Measurements from ENCODE around the gene NFATC1.

Gene NFATC1

DNA sequence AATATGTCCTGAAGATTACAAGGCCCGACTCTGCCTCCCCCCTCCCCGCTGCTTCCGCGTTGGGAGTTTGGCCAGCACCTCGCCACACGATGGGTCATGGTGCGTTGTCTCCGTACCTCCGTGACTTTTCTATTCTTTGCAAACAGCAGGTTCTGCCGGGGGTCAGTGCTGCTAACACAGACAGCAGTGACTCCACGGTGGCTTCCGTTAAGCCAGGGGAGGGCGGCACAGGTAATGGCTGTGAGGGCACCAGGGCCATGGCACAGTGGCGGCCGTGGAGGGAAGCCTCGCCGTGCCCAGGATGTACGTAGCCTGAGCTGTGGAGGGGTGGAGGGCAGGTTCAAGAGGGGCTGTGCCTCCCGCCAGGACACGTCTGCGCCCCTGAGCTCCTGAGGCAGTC is 115.5 kb downstream of the NFATC1 start:
- DNase-seq: no peak

GRCh38 chr18:79511671-79512301 is 116.1 kb downstream of the NFATC1 start:
- DNase-seq: no peak

- no peak for DNase-seq
Measured at GRCh38 chr18:79512461-79513380, 117.0 kb downstream of the NFATC1 start.

DNA sequence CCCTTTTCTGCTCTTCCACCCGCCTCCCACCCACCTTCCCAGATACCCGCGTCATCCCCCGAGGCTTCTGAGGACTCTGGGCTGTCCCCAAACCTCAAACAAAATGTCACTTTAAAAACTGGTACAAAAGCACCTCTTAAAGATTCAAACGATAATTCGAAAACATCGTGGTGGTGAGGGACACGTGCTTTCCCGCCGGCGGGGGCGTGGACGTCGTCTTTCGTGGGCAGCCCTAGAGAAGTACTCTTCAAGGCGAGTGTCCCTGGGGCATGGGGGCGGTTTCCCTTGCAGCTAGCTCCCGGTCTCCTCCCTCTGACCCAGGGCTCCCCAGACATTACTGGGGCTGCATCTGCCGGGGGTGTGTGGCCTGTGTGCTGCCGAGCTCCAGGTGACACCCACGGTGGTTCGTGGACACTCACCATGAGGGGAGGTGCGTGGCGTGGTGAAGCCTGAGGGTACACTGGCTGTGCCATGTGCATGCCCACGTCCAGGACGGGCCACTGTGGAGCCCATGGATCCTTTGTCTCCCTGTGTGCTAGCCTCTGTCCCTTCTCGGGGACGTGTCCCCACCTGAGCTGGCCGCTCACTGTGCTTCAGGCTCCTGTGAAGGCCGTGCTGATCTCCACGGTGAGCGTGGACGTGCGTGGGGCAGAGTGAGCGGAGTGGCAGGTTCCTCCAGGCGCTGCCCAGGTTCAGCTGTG is 117.8 kb downstream of the NFATC1 start:
- no peak for DNase-seq

- DNase-seq: no peak
Measured at GRCh38 chr18:79515331-79515730, 119.6 kb downstream of the NFATC1 start.

- no peak for DNase-seq
Measured at GRCh38 chr18:79515944-79516351, 120.2 kb downstream of the NFATC1 start.

DNA sequence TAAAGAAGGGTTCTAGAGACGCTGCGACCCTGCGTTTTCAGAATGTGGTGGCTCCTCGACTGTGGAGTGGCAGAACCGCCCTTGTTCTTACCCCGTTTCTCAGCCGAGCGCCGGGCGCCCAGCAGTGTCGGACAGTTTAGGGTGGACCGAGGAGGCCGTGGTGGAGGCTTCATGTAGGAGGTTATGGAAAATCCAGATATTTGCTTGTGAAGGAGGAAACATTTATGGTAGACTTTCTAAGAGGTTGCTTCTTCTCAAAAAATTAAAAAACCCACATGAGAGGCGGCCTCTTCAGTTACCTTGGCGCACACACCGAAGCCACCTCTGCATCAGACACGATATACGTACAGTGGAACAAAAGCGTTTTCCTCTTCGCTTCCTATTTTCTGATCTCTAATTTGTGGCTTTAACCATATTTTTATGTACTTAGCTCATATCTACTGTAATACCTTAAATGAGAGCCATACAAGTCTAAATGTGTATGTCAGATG is 120.8 kb downstream of the NFATC1 start:
- no peak for DNase-seq

GRCh38 chr18:79517341-79517740 is 121.6 kb downstream of the NFATC1 start:
- DNase-seq: no peak

- DNase-seq: no peak
Measured at GRCh38 chr18:79518028-79518682, 122.4 kb downstream of the NFATC1 start.

GRCh38 chr18:79518683-79519128 is 123.0 kb downstream of the NFATC1 start:
- no peak for DNase-seq

- no peak for DNase-seq
Measured at GRCh38 chr18:79519751-79520477, 124.2 kb downstream of the NFATC1 start.

GRCh38 chr18:79520478-79521390 is 125.0 kb downstream of the NFATC1 start:
- no peak for DNase-seq

- no peak for DNase-seq
Measured at GRCh38 chr18:79521416-79522205, 125.9 kb downstream of the NFATC1 start.

GRCh38 chr18:79522451-79523205 is 126.9 kb downstream of the NFATC1 start:
- no peak for DNase-seq

DNA sequence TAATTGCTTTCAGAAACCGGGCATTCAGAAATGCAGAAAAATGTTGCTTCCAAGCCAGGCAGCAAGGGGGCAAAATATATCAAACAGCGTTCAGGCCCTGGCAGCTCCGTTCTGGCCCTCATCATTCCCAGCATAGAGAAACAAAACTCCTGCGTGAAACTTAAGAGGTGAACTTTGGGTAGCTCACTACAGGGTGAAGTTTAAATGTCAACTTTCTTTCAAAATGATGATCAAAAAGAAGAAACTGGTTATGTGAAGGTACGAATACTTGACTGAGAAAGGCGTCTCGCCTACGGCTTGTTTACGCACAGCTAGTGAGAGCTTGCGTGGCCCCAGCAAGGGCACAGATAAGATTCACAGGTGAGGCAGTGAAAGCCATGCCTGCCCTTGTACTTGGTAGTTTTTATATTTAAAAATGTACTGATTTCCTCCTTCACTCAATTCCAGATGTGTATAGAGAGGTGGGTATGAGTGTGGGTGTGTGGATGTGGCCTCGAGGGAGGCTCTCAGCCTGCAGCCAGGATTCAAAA is 127.5 kb downstream of the NFATC1 start:
- no peak for DNase-seq

- no peak for DNase-seq
Measured at GRCh38 chr18:79523736-79524180, 128.0 kb downstream of the NFATC1 start.

- DNase-seq: no peak
Measured at GRCh38 chr18:79524181-79525078, 128.7 kb downstream of the NFATC1 start.

Data from NCI-H187 (cell line).